GM19452 (cell line): Measurements from ENCODE around the gene WDR54.
"Not testable (repeated sequence)": the region's sequence is repeated elsewhere in the genome, so short reads cannot be mapped to it uniquely, and the experiment has no call there.

Source experiments
- ATAC-seq: cut with Tn5 transposase; IDR thresholded peaks from one replicate; pipeline ENCODE4 v1.9.1; 2021; ENCODE audit not compliant: unreplicated experiment

Gene WDR54

GRCh38 chr2:74401891-74402290, 19.6 kb upstream of the WDR54 start:
- ATAC-seq: no peak

GRCh38 chr2:74406035-74406434, 15.5 kb upstream of the WDR54 start:
- no peak for ATAC-seq

GRCh38 chr2:74407682-74408081, 13.8 kb upstream of the WDR54 start:
- ATAC-seq: no peak

- no peak for ATAC-seq
Observed at GRCh38 chr2:74413001-74413698, 8.4 kb upstream of the WDR54 start.

GRCh38 chr2:74414441-74414840, 7.1 kb upstream of the WDR54 start:
- no peak for ATAC-seq

GRCh38 chr2:74414881-74415761, 6.4 kb upstream of the WDR54 start:
- no peak for ATAC-seq

- ATAC-seq: no peak
Observed at GRCh38 chr2:74415762-74416395, 5.7 kb upstream of the WDR54 start.

GRCh38 chr2:74416778-74417177, 4.8 kb upstream of the WDR54 start:
- ATAC-seq: no peak

- ATAC-seq: no peak
Observed at GRCh38 chr2:74417197-74417596, 4.3 kb upstream of the WDR54 start.

- no peak for ATAC-seq
Observed at GRCh38 chr2:74417763-74418162, 3.8 kb upstream of the WDR54 start.

GRCh38 chr2:74418312-74418711, 3.2 kb upstream of the WDR54 start:
- ATAC-seq: no peak

GRCh38 chr2:74419345-74419744, 2.2 kb upstream of the WDR54 start:
- ATAC-seq: no peak

GRCh38 chr2:74420006-74420405, 1.5 kb upstream of the WDR54 start:
- ATAC-seq: no peak

- not testable (repeated sequence) for ATAC-seq
Observed at GRCh38 chr2:74420443-74421103, 957 bp upstream of the WDR54 start.

- ATAC-seq: no peak
Observed at GRCh38 chr2:74423231-74424095, 1.9 kb downstream of the WDR54 start.

- ATAC-seq: no peak
Observed at GRCh38 chr2:74424139-74424992, 2.8 kb downstream of the WDR54 start.

GRCh38 chr2:74424995-74425406, 3.5 kb downstream of the WDR54 start:
- no peak for ATAC-seq

GRCh38 chr2:74425523-74425922, 4.0 kb downstream of the WDR54 start:
- ATAC-seq: no peak

- ATAC-seq: no peak
Observed at GRCh38 chr2:74426181-74426758, 4.7 kb downstream of the WDR54 start.
